Measurements from ENCODE around the gene ZC3H12D. TPM values are rescaled to one million over a fixed set of nuclear protein-coding genes. Genes with fewer than 3 reads are reported as not detected.
A peak's percentile ranks its signal among the peaks of the same experiment; 100 is the strongest.

The ZC3H12D gene
- total and polyA plus RNA-seq, 9 of the 15 experiments (the other 6 are each of a cell fraction or from before 2014, with no cell fraction given) = 0.04 to 0.27 (median 0.05) TPM; not detected in 3

DNA sequence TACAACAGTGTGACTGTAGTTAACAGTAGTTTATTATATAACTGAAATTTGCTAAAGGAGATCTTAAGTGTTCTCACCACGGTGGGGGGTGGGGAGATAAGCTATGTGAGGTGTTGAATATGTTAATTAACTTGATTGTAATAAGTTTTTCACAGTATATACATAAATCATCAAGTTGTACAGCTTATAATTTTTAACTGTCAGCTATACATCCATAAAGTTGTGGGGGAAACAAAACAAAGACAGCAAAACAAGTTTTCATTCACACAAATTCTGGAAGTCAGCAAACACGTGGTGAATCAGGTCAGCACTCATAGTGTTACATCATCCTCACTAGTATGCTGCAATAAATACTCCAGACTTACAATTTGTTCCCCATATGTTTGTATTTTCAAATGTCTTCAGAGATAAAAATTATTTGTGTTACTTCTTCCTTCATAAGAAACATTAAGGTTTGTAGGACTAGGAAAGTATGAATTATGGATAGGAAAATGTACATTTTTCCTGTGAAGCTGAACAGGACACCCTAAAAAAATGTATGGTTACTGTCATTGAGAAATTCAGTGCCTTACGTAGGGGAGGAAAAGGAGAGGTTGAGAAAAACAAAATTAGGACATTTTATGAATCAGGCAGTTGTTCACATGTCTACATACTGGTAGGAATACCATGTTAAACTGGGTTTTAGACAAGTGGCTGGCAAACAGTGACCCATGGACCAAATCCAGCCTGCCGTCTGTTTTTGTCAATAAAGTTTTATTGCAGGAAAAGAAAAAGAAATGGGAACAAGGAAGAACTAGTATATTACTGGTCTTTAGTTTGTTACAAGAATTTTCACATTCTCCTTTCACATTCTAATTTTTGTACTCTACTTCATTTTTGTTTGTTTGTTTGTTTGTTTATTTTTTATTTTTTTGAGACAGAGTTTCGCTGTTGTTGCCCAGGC lies 78.7 kb downstream of the ZC3H12D start (continued):
- TF ChIP-seq AFF4 (CRISPR knock-in tag; IDR thresholded peaks at IDR 0.05) = no peak
- no peak for TF ChIP-seq ZNF77 (CRISPR knock-in tag; IDR thresholded peaks at IDR 0.05)
- TF ChIP-seq L3MBTL2 (IDR thresholded peaks at IDR 0.05) = peak; percentile 93
- TF ChIP-seq, protein P1, sequence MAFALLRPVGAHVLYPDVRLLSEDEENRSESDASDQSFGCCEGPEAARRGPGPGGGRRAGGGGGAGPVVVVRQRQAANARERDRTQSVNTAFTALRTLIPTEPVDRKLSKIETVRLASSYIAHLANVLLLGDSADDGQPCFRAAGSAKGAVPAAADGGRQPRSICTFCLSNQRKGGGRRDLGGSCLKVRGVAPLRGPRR (CRISPR knock-in tag; IDR thresholded peaks at IDR 0.05) = no peak
- TF ChIP-seq HCFC1 (IDR thresholded peaks at IDR 0.05; ENCODE audit: low read depth, low read length) = no peak
- TF ChIP-seq MAFG (tag; conservative IDR thresholded peaks at IDR 0.05) = peak; percentile 39; the same call in 1 of the 2 replicates
- no peak for TF ChIP-seq ZNF24 (IDR thresholded peaks at IDR 0.05)
- TF ChIP-seq THAP7 (CRISPR knock-in tag; IDR thresholded peaks at IDR 0.05) = no peak
- TF ChIP-seq, protein P2, sequence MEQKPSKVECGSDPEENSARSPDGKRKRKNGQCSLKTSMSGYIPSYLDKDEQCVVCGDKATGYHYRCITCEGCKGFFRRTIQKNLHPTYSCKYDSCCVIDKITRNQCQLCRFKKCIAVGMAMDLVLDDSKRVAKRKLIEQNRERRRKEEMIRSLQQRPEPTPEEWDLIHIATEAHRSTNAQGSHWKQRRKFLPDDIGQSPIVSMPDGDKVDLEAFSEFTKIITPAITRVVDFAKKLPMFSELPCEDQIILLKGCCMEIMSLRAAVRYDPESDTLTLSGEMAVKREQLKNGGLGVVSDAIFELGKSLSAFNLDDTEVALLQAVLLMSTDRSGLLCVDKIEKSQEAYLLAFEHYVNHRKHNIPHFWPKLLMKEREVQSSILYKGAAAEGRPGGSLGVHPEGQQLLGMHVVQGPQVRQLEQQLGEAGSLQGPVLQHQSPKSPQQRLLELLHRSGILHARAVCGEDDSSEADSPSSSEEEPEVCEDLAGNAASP (IDR thresholded peaks at IDR 0.05) = no peak
- TF ChIP-seq, protein P3, sequence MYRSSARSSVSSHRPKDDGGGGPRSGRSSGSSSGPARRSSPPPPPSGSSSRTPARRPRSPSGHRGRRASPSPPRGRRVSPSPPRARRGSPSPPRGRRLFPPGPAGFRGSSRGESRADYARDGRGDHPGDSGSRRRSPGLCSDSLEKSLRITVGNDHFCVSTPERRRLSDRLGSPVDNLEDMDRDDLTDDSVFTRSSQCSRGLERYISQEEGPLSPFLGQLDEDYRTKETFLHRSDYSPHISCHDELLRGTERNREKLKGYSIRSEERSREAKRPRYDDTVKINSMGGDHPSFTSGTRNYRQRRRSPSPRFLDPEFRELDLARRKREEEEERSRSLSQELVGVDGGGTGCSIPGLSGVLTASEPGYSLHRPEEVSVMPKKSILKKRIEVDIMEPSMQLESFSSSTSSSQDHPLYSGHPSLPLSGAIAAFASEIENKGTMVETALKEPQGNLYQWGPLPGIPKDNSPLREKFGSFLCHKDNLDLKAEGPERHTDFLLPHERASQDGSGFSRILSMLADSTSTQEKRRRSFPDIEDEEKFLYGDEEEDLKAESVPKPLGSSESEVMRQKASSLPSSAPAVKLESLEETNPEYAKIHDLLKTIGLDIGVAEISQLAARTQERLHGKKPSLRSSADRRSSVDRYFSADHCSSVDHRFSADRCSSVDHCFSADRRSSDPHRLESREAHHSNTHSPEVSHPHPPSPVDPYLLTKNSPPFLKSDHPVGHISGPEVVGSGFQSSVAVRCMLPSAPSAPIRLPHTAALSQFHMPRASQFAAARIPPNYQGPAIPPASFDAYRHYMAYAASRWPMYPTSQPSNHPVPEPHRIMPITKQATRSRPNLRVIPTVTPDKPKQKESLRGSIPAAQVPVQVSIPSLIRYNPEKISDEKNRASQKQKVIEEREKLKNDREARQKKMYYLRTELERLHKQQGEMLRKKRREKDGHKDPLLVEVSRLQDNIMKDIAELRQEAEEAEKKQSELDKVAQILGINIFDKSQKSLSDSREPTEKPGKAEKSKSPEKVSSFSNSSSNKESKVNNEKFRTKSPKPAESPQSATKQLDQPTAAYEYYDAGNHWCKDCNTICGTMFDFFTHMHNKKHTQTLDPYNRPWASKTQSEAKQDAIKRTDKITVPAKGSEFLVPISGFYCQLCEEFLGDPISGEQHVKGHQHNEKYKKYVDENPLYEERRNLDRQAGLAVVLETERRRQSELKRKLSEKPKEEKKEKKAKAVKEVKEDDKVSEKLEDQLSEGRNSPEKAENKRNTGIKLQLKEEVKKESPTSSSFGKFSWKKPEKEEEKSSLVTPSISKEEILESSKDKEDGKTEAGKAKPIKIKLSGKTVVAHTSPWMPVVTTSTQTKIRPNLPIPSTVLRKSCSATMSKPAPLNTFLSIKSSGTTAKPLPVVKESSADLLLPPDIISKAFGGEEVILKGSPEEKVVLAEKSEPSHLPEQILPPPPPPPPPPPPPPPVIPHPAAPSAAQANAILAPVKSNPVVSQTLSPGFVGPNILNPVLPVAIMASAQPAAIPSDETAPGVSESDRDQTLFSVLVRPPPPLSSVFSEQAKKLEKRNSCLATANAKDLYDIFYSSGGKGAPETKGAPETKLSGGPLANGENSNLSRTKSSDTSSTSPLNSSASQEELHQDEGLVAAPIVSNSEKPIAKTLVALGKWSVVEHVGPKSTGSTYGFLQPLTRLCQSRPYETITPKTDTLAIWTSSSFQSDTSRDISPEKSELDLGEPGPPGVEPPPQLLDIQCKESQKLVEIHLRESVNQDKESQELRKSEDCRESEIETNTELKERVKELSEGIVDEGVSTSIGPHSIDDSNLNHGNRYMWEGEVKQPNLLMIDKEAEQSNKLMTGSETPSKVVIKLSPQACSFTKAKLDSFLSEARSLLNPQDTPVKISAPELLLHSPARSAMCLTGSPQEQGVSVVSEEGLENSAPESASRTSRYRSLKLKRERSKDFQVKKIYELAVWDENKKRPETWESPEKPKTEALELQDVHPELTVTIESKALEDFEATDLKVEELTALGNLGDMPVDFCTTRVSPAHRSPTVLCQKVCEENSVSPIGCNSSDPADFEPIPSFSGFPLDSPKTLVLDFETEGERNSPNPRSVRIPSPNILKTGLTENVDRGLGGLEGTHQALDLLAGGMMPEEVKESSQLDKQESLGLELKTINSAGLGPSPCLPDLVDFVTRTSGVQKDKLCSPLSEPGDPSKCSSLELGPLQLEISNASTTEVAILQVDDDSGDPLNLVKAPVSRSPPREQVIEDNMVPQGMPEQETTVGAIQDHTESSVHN (IDR thresholded peaks at IDR 0.05; ENCODE audit: borderline replicate concordance in 1 of 2, low read depth in 1 of 2) = no peak

All from K562 (cell line).